Islet precursor cell (in vitro differentiated cells): ENCODE data around the gene CFAP43.

Experiments used
- DNase-seq: peaks from one replicate; pipeline ENCODE4 v3.0.0-alpha.2; 2018

CFAP43 gene

GRCh38 chr10:104090611-104091010 lies 141.6 kb downstream of the CFAP43 start:
- no peak for DNase-seq

DNA sequence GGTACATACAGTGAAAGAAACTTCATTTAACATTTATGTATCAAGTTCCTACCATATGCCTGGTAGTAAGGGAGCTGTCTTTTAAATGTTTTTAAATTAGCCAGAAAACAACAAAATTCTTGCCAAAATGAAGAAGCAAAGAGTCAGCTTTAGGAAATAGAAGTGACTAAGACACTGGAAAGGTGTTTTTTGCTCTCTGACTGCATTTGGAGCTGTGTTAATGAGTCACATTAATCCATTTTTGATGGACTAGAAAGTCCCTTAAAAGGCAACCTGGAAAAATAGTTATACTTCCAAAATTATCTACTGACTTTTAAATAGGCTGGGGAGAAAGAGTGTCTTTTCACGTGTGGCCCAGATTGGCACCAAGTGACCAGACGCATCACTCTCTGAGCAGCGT lies 142.5 kb downstream of the CFAP43 start:
- DNase-seq: no peak

DNA sequence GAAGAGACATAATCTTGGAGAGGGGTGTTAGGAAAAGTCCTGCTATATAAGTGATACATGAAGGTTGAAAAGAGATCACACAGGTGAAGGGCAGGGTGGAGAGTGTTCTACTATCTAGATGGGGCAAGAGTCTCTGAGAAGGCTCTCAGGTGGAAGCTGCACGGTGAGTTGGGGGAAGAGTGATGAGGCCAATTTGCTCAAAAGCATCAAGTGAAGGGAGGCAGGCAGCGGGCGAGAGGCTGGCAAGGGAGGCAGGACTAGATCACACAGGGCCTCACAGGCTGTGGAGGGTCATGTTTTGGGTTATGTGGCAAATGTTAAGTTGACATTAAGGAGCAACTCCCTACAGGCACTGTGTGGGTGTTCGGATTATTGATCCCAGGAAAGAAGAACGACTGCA lies 143.9 kb downstream of the CFAP43 start:
- DNase-seq: no peak

DNA sequence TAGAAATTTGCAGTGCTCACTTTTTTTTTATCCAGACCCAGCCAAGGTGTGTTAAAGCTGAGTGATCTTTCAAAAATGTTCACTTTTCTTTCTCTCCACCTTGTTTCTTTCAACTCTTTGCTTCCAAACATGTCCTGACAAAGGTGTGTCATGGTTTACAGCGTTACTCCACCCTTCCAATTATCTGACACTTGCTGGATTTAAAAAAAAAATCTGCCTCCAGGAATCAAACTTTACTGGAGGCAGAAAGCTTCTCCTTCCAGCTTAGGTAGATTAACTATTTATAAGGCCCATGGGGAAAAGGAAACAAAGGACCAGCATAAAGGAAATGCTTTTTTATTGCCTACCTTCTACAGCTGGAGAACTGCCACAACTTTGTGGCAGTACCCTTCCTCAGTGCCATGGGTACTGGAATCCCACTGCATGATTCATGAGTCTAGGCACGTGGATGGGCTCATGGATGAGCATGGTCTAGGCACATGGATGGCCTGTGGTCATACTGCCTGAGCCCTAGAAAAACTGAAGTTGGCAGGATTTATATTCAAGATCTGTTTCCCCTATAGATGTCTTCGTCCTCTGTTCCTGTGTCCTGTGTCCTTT lies 146.3 kb downstream of the CFAP43 start, which contains the start of gene COL17A1:
Gene COL17A1, minus strand, starts transcription at position 80 of the 600 bp plus-strand sequence. CDS start 5,207 bp downstream, outside the sequence.
- DNase-seq: no peak

- no peak for DNase-seq
Measured at GRCh38 chr10:104084482-104085142, 147.6 kb downstream of the CFAP43 start.

- no peak for DNase-seq
Measured at GRCh38 chr10:104081998-104082397, 150.2 kb downstream of the CFAP43 start.

DNA sequence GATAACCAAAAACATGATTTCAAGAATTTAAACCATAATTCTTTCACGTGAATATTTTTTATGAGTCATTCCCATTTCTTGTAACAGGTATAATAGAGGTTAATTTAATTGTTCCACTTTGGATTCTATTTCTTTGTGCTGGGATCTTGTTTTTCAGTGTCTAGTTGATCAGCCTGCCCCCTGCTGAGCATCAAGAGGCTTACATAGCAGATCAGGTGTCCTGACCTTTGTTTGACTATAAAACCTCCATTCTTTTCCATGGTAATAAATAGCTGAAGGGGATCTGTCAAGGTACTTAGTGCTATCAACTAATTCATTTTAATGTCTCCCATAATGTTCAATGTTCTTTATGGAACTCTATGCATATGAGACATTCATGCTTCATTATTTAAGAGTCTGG lies 151.4 kb downstream of the CFAP43 start:
- no peak for DNase-seq
